Stimulated activated CD8-positive, alpha-beta memory T cell treated with anti-CD3 and anti-CD28 coated beads, Interleukin-12 subunit alpha, Interleukin-12 subunit beta, amount 100 ng/mL, for 24 hours (primary cell): Measurements from ENCODE around the gene NPY4R.
"Not testable (repeated sequence)": the region's sequence is repeated elsewhere in the genome, so short reads cannot be mapped to it uniquely, and the experiment has no call there.

Experiments used
- DNase-seq: peaks from one replicate; pipeline ENCODE4 v3.0.0-alpha.2; 2020; ENCODE audit errors: extremely low read depth

Gene NPY4R

DNA sequence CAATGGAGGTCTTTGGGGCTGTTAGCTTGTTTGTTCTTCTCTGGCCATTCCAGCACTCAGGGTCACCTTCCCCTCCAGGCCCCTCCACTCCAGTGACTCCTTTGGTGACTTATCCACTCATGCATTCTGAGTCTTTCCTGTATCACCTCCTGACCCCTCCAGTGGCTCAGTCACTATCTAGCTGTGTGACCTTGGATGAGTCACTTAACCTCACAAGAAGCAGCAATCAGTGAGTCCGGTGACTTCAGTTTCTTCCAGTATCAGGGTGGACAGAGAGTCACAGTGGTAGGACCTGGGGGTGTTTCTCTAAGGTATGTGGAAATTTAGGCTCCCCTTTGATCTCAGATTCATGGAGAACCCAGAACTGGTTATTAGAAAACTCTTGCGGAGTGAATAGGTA lies 9.8 kb downstream of the NPY4R start:
- DNase-seq, result not testable (repeated sequence)

DNA sequence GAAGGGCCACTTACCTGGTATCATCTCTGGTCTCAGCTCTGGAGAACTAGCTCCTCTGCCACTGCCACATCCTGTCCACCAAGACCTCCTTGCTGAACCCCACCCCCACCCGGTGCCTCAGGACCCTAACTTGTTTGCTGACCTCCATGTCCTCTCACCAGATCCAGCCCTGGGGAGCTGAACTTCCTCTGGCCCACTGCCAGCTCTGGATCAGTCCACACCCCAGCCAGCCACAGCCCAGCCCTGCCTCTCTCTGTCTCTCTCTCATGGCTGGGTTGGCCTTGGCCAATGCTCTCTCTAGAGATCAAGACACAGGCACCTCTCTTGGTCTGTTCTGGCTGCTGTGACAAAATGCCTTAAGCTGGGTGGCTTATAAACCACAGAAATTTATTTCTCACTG lies 14.4 kb downstream of the NPY4R start:
- not testable (repeated sequence) for DNase-seq

DNA sequence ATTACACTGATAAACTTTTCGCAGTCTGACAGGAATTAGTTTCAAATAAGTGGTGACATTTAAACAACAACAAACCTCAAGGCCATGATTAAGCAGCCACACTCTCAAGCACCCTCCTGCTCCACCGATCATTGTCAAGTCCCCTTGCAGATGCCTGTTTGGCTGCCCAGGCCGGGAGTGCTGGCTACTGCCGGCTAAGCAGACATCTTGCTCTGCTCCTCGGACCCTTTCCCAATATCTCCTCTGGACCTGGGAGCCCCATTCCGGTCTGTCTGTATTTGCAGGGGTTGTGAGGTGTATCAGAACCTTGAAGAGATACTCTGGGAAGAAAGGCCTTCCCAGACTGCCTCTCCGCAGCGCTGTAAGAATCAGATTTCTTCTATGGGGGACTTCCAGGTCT lies 14.9 kb downstream of the NPY4R start:
- DNase-seq, result not testable (repeated sequence)

DNA sequence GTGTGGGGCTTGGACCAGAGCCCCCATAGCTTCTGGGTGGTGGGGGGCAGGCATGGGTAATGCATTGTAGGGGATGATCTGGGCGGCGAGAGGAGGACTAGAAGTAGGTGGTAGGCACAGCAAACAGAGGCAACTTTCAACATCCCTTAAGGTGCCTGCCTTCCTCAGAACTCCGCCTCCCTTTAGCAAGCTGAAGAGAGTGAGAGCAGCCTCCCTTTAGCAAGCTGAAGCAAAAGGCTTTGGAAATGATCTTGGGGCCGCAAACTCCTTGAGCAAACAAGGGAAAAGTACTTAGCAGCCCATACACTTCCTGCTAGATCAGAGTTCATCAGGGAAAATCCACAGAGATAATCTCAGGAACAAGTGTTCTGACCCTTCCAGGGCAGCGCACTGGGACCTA lies 18.3 kb downstream of the NPY4R start:
- DNase-seq, result not testable (repeated sequence)

DNA sequence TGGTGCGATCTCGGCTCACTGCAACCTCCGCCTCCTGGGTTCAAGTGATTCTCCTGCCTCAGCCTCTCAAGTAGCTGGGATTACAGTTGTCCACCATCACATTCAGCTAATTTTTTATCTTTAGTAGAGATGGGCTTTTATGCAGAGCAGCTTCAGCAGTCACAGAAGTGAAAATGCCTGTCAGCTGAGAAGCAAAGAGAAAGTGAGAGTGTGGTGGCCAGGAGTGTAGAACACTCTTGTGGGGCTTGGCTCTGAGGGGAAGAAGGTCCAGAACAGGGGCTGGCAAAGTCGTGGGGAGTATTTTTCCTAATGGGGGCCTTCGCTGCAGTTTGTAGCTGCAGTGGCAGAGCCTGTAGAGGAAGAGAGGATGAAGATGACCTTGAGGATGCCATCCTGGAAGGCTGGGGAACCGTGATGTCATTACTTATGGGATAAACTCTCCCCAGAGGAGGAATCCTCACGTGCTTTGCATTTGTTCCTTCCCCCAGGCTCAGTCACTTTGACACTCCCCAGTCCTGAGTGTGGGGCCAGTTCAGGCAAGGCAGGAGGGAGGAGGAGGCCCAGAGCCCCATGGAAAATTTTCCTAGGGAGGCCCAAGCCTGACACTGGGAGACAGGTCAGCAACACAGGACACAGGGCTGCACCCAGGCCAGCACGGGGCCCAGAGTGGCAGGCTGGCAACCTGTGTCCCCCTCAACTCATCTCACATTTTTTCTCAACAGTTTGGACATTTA lies 20.2 kb downstream of the NPY4R start:
- DNase-seq, result not testable (repeated sequence)

DNA sequence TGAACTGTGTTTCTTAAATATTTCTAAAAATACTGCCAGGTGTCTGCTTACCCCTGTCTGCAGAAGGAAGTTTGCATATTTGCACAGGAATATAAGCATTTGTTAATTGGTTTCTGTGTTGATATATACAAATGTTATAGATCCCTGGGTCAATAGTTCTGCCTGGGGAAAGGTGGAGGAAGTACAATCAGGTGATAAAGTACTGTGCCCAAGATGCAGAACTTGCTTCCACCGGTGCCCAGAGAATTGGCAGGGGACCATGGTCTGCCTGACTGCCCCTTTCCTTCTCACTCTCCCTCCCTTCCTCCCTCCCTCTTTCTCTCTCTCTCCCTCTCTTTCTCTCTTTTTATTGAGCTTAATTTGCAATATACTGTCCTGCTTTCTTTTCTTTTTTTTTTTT lies 22.3 kb downstream of the NPY4R start:
- not testable (repeated sequence) for DNase-seq

DNA sequence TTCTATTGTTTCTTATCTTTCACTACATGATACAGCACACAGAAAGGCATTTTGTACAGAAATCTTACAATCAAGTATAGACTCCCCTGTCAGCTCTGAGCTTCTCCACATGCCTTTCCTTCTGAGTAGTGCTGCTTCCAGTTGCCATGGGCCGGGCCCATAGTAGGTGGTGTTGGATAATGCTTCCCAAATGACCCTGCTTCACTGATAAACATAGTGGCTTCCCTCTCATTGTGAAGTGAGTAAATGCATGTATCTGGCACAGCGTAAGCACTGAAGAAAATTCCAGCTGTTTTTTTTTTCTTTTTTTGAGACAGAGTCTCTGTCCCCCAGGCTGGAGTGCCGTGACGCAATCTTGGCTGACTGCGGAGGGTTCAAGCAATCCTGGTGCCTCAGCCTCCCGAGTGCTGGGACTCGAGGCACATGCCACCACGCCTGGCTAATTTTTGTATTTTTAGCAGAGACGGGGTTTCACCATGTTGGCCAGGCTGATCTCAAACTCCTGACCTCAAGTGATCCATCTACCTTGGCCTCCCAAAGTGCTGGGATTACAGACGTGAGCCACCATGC lies 23.0 kb downstream of the NPY4R start:
- not testable (repeated sequence) for DNase-seq

DNA sequence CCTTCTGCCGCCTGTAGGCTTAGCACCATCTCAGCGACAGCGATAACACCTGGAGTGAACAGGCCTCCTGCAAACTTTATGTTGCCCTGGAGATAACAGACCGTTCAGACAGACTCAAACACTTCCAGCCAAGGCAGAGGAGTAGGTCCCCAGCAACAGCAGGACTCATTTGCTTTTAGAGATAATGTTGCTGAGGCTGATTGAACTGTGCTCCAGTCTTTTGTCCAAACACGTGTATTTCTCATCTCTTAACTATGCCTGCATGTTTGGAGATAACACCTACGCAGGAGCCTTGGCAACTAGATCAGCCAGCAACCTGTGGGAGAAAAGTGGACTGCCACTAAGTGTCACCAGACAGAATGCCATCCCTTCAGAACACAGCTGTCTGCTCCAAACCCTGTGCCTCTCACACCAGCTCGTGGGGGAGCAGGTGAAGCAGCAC lies 23.9 kb downstream of the NPY4R start:
- not testable (repeated sequence) for DNase-seq

DNA sequence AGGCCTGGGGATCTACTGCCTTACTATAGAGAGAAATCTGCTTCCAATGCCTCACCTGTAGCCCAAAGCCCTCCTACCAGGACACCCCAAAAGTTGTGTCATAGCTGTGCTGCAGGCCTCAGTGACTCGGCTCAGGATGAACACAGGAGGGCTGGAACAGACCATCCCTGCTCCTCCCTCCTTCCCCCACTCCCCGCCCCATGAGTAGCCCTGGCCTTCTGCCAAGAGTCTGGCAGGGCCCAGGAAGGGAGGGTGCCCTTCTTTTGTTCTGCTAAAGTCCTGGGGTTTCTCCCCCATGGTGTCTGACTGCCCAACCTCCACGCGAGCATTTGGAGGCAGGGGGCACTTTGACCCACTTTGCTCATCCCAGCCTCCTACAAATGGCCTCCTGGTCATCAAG lies 24.8 kb downstream of the NPY4R start:
- not testable (repeated sequence) for DNase-seq

DNA sequence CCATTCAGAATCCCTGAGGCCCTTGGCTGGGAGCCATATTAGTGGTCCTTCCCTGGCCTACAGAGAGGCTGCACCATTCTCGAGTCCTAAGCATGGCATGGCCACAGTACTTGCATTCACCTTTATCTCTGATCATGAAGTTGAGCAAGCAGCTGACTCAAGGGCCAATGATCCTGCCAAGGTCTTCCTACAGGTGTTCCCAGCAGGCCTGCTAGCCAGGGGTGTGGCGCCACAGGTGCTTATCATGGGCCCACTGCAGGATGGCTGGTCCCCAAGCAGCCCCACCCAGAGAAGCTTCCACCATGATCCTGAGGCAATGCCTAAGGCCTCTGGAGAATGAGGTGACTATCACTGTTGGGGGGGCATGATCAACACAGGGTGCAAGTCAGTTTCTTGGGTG lies 42.2 kb downstream of the NPY4R start:
- not testable (repeated sequence) for DNase-seq

DNA sequence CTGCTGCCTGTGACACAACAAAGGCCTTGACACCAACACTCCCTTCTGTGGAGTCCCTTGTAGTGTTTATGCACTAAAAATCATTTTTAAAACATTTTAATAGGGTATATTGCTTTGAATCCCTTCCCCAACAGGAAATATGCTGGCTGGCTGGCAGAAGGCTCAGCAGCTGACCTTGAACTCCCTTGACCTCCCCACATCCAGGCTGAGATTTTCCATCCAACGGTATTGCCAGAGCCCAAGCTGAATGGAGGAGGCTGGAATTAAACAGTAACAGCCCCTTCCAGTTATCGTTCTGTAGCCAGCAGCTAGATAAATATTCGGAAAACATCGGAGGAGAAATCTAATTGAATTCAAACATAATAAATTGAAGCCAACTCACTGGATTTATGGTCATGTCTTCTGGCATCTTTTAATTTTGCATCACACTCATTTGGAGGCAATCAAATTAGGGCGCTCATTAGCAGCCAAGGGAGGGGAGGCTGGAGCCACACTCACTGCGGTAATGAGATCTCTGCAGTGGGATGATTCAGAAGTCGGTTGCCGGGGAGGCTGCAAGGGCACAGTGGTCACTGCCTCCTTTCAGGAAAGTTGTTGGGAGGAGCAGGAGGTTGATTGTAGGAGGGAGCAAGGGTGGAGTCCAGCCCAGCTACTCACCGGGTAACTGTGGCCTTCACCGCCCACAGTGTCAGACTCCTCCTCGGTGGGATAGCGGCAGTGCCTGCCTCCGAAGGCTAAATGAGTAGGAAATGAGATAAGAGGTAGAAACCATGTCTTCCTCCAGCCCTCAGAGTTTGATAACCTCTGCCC lies 46.0 kb downstream of the NPY4R start:
- not testable (repeated sequence) for DNase-seq

DNA sequence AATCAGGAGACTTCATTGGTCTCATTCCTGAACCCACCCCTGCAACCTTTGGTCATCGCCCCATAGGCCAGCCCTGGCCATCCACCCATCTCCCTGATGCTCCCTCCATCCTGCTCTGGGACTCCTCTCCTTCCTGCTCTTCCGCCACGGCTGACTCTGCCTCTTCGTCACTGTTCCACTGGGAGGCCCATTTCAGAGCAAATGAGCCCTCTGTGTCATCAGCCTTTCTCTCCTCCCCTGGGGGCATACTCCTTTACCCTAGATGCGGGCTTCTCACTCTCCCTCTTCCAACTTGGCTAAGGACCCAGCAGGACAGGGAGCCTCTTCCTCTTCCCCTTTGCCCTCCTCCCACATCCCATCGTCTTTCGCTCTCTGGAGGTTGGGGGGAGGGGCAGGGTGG lies 47.5 kb downstream of the NPY4R start:
- DNase-seq, result not testable (repeated sequence)

DNA sequence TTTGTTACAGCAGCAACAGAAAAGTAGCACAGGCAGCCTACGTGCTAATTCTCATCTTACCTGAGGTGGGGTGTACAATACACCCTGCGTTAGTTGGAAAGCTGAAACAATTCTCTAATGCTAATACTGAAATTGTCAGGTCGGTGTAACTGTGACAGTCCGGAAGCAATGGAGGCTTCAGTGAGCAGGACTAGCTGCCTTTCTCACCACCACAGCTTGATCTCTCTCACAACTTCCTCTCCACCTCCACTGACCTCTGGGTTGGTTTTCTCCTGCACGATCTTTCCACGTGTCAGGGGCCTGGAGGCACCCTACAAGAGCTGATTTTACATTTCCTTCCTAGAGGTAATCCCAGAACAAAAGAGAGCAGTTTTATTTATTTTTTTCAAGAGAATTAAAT lies 50.5 kb downstream of the NPY4R start:
- DNase-seq, result not testable (repeated sequence)

DNA sequence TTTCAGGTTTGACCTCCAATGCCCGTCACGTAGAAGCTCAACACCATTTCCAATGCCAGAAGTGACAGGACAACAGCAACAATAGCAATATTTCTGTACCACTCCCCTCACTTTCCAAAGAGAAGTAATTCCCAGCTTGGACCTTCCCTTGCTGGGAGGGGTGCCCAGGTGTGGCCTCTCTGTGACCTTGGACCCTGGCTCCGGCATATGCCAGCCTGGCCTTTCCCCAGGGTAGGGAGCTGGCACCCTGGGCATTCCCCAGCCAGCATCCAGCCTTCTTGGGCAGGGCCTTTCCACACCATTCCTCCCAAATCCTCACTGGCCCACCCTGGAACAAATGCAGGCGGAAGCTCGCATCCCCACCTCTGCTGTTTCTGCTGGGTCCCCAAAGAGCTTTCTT lies 53.1 kb downstream of the NPY4R start:
- not testable (repeated sequence) for DNase-seq

DNA sequence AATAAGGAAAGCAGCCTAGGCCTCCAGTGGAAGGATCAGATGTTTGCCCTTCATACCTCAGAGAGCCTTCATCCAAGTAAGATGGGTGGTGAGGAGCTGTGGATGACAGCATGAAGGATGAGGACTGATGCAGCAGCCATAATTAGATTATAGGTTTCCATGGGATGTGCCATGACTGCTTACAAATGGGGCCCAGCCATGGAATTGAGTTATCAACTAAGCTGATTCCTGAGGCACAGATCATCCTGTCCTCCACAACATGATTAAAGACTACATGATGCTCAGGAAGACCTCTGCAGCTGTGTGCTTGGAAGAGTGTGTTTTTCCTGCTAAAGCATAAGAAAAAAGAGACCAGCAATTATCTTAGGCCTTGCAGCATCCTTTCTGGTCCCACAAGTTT lies 54.6 kb downstream of the NPY4R start:
- not testable (repeated sequence) for DNase-seq
